NCI-H345 (cell line): ENCODE measurements around the gene ASTN2.
A peak's percentile ranks its signal among the peaks of the same experiment; 100 is the strongest.

Source experiments
- DNase-seq: peaks from one replicate; lab custom pipeline; 2025; lab: John Stamatoyannopoulos, UW

Gene ASTN2

DNA sequence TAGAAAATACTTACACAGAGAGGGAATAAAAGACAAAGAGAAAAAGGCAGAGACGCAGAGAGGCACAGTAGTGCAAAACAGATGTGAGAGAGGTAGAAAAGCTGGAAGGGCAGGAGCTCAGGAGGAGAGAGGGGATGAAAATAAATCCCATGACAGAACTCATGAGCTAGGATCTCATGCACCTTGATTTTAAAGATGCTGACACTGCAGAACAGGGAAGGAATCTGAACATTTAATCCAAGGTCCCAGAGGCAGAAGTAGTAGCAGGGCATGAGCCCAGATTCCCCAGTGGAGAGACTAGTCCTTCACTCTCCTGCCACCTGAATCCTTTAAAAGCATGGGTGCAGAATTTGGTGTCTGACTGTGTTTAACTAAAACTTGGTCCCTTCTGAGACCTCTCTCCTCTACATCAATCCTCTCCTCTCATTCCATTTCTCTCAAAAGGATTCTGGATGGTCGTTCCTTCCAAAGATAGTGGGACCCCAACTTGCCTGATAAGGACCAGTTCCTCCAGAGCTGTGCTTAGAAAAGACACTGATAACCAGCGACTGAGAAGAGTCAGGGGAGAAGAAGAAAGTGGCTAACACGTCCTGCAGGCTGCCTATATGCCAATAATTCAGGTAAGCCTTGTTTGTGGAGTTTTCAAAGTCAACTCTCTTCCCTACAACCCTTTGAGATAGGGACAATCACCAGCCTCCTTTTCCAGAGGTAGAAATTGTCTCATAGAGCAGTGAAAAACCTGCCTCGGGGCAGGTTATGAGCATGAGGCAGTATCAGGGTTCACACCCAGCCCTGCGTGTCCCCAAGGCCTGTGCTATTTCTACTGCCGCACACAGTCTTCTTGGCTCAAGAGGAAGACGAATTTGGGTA lies 931.0 kb downstream of the ASTN2 start:
- no peak for DNase-seq

DNA sequence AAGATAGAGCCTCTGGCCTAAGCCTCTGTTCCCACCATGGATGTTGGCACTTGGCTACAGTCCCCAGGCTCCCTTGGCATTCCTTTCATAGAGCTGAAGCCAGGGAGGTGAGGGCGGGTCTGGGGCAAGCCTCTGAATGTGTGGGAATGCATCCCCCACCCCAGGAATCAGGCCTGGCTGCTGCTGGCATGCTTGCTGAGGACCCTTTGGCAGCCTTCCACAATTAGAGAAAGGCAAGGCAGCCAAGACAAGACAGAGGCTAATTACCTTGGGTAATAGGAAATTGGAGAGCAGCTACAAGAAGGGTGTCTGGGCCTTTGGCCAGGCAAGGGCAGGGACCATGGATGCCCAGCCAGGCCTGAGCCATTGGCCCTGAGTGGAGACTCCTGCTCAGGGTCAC lies 932.1 kb downstream of the ASTN2 start:
- no peak for DNase-seq

DNA sequence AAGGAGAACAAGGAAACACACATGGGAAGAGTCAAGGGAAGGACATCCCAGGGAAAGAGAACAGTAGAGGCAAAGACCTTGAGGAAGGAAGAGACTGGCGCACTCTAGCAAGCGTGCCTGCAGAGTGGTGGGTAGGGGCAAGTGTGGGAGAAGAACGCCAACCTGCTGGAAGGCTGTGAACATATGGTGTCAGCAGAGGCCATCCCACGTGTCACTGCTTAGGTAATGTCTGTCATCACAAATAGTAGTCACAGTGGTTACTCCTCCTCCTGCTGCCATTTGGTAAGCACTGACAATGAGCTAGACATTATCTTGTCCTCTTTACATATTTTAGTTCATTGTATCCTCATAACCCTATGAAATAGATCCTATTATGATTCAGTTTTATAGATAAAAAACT lies 934.2 kb downstream of the ASTN2 start:
- no peak for DNase-seq

DNA sequence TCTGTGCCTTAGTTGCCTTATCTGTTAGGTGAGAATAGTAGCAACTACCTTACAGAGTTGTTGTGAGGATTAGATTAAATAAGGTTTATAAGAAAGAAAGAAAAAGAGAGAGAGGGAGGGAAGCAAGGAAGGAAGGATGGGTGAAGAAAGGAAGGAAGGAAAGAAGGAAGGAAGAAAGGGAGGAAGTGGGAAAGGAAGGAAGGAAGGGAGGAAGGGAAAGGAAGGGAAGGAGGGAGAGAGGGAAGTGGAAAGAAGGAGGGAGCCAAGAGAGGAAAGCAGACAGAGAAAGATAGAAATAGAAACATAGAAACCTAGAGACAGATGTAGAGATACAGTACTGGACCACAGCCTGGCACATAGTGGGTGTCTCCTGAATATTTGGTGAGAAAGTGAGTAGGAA lies 934.9 kb downstream of the ASTN2 start:
- no peak for DNase-seq

DNA sequence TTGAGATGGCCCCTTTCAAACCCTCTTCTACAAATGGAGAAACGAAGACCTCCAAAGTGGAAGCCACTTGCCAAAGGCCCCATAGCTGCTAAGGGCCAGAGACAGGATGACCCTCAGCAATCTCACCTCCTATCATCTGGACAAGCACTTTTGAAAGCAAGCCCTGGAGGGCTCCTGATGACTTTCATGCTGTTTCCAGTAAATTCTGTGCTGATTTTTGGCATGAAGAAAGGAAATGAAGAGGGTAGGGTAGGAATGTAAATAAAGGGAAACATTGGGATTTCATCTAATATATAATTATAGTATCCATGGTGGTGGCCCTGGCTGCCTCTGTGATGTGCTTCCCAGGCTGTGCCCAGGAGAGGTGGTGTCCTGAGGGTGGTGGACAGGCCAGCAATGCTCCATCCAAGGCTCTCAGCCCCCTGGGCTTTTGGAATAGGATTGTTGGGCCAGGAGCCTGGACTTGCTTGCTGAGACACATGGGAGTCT lies 935.8 kb downstream of the ASTN2 start:
- no peak for DNase-seq

DNA sequence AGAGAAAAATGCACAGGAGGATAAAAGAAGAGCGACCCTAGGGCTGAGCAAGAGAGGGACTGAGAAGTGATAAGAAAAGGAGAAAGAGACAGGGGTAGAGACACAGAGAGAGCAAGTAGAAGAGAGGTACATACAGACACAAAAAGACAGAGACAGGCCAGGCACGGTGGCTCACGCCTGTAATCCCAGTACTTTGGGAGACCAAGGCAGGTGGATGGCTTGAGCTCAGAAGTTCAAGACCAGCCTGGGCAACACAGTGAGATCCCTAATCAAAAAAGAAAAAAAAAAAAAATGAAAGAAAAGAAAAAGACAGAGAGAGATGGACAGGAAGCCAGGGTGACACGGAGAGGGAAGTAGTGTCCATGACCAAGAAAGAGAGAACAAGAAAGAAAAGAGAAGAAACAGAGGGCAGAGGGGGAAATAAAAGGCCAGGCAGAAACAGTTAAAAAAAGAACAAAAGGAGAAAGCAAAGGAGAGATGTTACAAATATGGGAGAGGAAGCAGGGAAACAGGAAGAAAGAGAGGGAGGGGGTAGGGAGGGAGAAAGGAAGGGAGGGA lies 937.2 kb downstream of the ASTN2 start:
- DNase-seq, result no peak

DNA sequence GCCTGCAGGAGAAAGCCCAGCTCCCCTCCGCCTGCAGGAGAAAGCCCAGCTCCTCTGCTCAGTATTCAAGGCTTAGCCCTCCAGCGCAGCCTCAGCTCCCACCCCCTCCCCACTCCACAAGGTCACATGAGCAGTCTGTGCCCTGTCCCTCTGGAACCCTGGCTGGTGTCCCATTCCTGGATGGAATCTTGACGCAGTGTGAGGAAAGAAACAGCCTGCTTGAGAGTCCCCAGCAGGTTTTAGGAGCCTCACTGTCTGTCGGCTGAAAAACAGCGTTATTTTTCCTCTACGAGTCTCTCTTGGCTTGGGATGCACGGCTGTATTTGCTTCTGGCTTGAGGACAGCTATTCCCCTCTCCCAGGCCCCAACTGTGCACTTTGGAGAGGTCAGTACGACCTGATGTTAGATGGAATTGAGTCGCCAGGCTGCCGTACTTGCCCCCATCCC lies 937.9 kb downstream of the ASTN2 start:
- no peak for DNase-seq

DNA sequence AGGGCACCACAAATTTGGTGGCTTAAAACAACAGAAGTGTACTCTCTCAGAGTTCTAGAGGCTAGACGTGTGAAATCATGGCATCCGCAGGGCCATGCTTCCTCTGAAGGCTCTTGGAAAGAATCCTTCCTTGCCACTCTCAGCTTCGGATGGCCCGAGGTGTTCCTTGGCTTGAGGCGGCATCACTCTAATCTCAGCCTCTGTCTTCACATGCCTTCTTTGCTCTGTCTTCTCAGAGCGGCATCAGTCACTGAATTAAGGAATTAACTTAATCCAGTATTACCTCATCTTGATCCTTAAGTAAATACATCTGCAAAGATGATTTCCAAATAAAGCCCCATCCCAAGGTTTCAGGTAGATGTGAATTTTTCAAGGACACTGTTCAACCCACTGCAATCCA lies 938.9 kb downstream of the ASTN2 start:
- DNase-seq, result no peak

DNA sequence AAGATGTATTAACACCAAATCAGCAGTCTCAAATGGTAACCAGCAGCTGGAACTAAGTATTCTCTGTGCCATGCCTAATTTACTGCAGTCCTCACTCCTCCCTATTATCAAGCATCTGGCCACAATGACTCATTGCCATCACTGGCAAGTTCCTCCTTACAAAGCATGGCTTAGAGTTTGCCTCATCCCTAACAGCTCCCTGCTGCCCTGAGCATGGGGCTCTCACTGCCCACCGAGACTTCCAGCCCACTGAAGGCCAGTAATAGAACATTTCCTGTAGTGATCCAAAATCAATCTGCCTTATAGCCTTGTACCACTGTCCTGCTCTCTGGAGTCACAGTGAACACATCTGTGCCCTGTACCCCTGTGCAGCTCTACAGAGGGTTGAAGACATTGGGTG lies 939.7 kb downstream of the ASTN2 start:
- no peak for DNase-seq

DNA sequence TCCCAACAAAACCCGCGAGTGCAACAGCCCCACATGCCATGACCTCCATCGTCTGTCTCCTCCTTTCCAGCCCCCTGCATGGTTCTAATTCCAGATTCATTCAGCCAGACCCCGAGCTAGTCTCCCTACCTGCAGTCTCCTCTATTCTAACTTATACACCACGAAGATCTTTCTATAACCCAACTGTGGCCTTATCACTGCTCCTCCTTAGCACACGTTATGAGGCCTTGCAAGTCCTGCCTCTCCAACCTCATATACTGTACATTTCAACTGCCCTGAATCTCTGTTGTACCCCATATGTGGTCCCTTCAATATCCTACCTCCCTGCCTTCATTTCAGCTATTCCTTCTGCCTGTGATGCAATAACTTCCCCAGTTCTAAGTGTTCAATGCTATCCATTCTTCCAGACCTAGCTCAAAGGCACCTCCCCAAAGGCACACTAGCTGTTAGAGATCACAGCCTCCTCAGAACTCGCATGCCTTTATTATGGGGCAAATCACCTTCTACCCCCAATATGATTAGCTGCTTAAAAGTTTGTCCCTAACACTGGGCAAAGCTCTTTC lies 942.8 kb downstream of the ASTN2 start:
- no peak for DNase-seq

DNA sequence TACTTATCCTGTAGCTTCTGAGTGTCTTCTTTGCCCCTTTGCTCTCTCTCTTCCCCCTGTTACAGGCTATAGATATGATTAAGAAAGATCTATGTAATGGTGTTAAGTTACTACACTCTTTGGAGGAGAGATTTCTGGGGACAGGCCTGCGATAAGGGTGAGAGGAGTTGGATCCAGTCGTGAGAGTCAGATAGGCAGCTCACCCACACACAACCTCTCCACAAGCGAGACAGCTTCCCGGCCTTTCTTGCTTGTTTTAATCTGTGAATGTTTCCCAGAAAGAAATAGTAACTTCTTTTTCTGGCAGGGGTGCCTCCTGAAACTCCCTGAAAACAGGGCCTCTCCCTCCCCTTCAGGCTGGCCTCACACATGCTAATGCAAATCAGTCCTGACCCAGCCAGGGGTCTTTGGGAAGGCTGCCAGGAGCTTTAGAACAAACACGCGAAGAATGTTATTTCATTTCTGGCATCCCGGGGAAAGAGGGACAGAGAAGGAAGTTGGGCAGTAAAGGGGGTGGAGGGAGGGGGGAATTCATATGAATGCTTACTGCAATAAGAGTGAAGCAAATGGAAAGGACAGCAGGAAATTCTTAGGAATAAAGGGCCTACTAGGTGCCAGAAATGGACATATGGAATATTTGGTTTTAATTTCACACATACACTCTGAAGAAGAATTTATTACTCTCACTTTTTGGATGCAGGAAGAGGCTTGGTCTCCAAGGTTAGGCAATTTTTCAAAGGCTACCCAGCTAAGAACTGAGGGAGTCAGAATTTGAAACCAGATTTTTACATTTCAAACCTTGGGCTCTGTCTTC lies 943.6 kb downstream of the ASTN2 start:
- peak; percentile 3 for DNase-seq

DNA sequence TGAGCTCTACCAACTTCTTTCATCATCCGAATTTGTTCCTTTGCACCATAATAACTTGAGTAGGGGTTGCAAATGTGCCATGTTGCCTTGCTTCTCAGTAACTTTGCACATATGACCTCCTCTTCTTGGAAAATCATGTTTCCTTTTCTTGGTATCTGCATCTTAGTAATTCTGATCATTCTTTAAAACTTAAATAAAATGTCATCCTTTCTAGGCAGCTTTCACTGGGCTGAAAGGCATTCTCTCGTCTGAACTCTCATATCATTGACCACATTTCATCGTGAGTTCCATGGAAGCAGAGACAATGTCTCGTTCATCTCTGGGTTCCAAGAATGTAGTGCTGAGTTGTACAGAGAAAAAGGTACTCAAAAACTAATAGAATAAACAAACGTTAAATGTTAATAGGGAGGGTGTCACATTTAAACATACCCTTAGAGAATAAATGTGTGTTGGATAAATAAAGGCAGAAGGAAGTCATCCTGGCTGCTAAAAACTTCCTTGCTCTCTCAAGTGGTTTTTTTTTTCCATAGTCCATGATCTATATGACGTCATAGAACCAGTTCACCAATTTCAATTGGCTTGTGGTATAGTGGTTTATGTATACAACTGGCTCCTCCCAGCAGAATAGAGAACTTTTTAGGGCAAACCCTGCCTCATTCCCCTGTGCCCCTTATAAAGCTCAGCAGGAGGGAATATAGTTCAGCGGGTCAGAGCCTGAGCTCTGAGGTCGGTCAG lies 945.9 kb downstream of the ASTN2 start:
- no peak for DNase-seq

DNA sequence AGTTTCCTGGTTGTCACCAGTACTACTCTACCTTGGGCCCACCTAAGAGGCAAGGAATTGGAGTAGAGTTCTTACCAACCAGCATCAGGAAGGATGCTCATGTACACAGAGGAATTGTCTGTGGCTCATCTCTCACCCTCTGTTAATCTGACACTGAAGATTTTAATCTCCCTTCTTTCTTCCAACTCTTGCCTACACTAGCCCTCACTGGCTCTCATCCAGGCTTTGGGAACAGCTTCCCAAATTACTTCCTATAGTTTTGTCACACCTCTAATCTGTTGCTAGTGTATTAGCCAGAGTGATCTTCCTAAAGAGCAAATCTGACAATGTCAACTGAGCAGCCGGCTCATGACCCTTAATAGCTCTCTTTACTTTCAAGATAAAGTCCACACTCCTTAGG lies 946.5 kb downstream of the ASTN2 start:
- DNase-seq, result no peak

DNA sequence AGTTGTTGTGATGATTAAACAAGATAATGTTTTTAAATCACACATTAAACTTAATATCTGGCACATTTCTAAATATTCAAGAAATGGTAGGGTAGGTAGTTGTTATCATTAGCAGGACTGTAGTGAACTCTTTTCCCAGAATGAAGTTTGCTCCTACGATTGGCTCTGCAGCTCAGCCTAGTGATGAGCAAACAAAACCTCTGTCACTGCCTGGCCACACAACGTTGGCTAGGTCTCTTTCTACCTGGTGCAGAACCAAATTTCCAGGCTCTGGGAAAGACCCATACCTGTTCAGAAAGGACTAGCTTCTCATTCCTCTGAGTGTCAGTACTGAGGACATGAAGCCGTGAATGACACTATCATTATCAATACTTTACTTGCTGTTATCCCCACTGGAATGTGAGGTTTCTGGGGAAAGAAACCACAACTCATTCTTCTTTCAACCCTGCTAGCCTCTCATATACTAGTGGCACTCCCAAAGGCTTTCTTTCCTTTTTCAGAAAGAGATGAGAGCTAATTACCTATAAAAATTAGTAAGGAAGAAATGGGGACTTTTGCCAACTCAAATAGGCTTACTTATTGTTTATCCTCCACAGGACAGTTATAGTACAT lies 947.0 kb downstream of the ASTN2 start:
- no peak for DNase-seq

DNA sequence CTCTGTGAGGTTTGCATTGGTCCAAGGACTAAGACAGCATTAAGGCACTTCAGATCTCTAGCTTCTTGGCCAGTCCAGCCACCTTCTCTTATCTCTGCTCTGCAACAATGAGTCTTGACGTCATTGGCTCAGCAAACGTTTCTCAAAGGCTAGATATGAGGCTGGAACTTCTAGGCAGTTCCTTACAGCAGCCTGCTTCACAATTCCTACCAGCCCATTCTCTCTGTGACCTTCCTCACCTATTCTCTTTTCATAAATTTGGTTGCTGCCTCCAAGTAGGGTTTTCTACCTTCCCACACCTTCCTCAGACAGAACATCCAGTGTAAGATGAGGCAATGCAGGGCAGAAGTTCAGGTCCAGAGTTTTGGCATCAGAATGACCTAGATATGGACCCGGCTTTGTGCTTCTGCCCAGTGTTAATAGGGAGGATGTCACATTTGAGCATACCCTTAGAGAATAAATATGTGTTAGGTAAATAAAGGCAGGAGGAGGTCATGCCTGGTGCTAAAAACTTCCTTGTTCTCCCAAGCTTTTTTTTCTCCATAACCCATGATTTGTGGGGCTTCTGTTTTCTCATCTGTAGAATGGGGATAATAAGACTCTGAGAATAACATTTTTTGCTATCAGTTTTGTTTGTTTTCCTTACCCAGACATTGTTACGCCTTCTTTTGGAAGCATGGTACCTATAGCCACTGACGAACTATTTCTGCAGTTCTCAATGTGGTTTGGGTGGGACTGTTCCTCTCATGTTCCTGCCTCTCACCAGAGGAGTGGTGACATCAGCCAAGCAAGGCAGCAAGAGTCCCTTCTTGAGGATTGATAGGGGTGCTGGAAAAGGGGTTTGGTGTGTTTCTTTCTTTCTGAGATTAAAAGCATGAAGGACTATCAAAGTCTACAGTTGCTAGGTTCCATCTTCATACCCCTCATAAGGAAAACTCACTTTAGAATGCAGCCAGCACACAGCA lies 948.3 kb downstream of the ASTN2 start:
- DNase-seq, result no peak

DNA sequence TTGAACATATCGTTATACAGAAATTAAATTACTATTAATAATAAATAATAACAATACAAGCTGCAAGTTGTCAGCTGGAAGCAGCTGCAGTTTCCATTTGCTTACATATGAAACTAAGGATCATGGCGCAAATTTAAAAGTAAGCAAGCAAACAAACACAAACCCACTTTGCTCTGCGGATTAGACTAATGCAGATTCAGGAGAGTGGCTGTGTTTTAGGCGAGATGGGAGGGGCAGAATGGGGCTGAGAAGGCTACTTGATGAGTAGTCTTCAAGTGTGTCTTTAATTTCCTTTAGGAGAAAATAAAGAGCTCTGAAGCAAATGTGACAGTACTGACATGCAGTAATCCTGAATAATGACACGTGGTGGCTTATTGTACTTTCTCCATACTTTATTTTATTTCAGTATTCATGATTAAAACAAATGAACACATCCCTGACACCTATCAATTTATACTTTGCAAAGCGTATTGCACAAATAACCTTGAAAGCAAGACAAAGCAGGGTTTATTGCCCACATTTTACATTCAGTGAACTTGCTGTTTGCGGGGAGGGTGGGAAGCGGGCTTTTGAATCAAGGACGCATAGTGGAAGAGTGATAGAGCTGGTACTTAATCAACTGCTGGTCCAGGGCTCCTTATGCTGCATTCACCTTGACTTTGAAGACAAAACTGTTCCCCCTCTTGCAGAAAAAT lies 949.1 kb downstream of the ASTN2 start:
- DNase-seq, result no peak

DNA sequence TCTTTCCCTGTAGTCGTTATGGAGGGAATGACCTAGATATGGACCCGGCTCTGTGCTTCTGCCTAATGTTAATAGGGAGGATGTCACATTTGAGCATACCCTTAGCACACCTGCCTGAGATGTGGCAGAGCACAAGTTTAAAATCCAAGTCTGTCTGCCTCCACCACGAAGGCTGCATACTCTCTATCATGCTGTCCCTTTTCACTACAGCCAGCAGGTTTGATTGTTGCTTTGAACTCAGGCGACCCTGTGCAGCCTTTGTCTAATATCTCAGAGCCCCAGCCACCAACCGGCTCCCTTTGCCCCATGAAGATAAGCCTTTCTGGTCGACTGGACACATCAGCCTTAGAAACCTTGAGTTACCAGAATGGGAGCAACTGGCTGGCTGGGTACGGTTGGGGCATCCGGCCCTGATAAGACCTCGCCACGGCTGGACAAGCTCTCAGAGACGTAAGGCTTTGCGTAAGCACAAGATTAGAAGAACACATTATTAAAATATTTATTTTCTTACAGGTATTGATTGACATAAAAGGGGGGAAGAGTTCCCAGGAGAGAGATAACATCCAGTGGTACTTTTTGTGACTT lies 949.8 kb downstream of the ASTN2 start:
- no peak for DNase-seq

DNA sequence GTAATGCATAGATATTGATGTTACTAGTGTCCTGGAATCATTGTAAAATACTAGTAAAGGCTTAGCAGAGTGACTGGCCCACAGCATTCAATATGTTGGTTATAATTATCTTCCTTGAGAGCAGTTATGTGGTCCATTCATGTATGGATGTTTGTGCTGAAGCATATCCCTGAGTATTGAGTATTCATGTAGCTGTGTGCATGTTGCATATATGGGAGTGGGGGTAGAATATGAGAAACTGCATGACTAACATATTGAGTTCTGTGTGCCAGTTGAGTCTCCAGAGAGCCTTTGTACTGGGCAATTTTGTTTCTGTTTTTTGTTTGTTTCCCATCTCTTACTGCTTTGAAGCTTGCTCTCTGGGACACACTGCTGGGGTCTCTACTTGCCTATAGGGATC lies 950.4 kb downstream of the ASTN2 start:
- no peak for DNase-seq

DNA sequence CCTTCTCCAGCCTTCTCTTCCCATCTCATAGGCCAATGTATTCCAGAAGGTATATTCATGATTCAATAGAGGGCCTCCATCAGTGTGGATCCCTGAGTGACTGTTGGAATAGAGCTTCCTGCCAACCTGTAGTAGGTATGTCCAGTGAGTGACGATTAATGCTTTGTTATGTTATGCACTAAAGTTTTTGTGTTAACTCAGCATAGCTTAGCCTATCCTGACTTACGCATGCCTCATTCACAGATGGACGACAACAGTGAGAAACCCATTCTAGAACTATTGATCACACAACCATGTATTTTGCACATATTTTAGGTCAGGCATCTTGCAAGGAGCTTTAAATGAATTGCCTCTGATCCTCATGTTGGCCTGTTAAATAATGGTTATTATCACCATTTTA lies 953.2 kb downstream of the ASTN2 start:
- no peak for DNase-seq
